HEK293 (cell line): Measurements from ENCODE around the gene ESR1.

Experiments
- CTCF ChIA-PET: fragments of 350-600 bp; formaldehyde crosslinking; extraction: SDS; loops from one replicate; lab custom pipeline; 2021; ENCODE audit warnings: antibody characterized with exemption; lab: Yijun Ruan, JAX
- POLR2A ChIA-PET: fragments of 300-600 bp; formaldehyde crosslinking; extraction: SDS; loops from one replicate; lab custom pipeline; 2020; ENCODE audit warnings: antibody characterized with exemption, inconsistent platforms; lab: Yijun Ruan, JAX
- H3K27ac ChIP-seq: fragments of 200-500 bp; sonication (Bioruptor generic); 2 replicates; pipeline ENCODE4 v1.5.1; 2014; ENCODE audit warnings: low read depth, low read length, control low read depth, inconsistent platforms; ENCODE audit errors: extremely low read depth
- H3K36me3 ChIP-seq, 2 experiments: fragments of 200-500 bp in 1 of 2; sonication (Bioruptor generic) in 1 of 2; 1 replicate in 1 of 2; 2 replicates in 1 of 2; pipeline ENCODE4 v1.5.1; 2014 to 2017; ENCODE audit warnings: inconsistent platforms in 2 of 2, low read length in 2 of 2; ENCODE audit not compliant: control insufficient read depth in 2 of 2, insufficient read depth in 1 of 2
- H3K4me1 ChIP-seq: fragments of 200-500 bp; sonication (Bioruptor generic); 2 replicates; pipeline ENCODE4 v1.5.1; 2014; ENCODE audit warnings: mild to moderate bottlenecking, low read length, inconsistent platforms; ENCODE audit not compliant: control insufficient read depth, insufficient read depth
- H3K4me3 ChIP-seq: 2 replicates; pipeline ENCODE4 v1.5.1; 2011; ENCODE audit warnings: low read depth, mild to moderate bottlenecking, control low read depth, low read length, moderate library complexity
- H3K9me3 ChIP-seq: fragments of 200-500 bp; sonication (Bioruptor generic); 2 replicates; pipeline ENCODE4 v1.5.1; 2014; ENCODE audit warnings: low read depth, low read length, inconsistent platforms; ENCODE audit not compliant: control insufficient read depth, insufficient read depth
- BCL11A ChIP-seq: fragments of 450-650 bp; formaldehyde crosslinking; IDR thresholded peaks from 2 replicates; pipeline ENCODE4 v1.5.1; 2016; ENCODE audit warnings: low read depth, missing biosample characterization, missing genetic modification characterization
- HOXA7 ChIP-seq: sonication (generic); formaldehyde crosslinking; IDR thresholded peaks from 2 replicates; pipeline ENCODE4 v1.8.1; 2022; ENCODE audit warnings: missing genetic modification reagents, borderline replicate concordance
- IKZF3 ChIP-seq: fragments of 450-650 bp; IDR thresholded peaks from 2 replicates; pipeline ENCODE4 v1.5.0; 2018; ENCODE audit warnings: missing biosample characterization, mild to moderate bottlenecking, missing genetic modification characterization, moderate library complexity
- KLF8 ChIP-seq: fragments of 450-650 bp; formaldehyde crosslinking; IDR thresholded peaks from 2 replicates; pipeline ENCODE4 v1.5.1; 2016; ENCODE audit warnings: missing biosample characterization, missing genetic modification characterization
- OSR2 ChIP-seq: fragments of 450-650 bp; formaldehyde crosslinking; IDR thresholded peaks from 2 replicates; pipeline ENCODE4 v1.5.1; 2016; ENCODE audit warnings: missing biosample characterization, missing genetic modification characterization
- OVOL3 ChIP-seq: fragments of 450-650 bp; formaldehyde crosslinking; IDR thresholded peaks from 2 replicates; pipeline ENCODE4 v1.5.1; 2016; ENCODE audit warnings: missing biosample characterization, missing genetic modification characterization
- PRDM1 ChIP-seq: fragments of 450-650 bp; formaldehyde crosslinking; IDR thresholded peaks from 2 replicates; pipeline ENCODE4; 2016; ENCODE audit warnings: missing biosample characterization, missing genetic modification characterization
- REPIN1 ChIP-seq: fragments of 450-650 bp; formaldehyde crosslinking; IDR thresholded peaks from 2 replicates; pipeline ENCODE4 v1.5.1; 2017; ENCODE audit warnings: missing biosample characterization, missing genetic modification characterization, low read depth
- SALL2 ChIP-seq: fragments of 450-650 bp; formaldehyde crosslinking; IDR thresholded peaks from 2 replicates; pipeline ENCODE4 v1.5.0; 2017; ENCODE audit warnings: missing biosample characterization, mild to moderate bottlenecking, missing genetic modification characterization, borderline replicate concordance
- SCRT1 ChIP-seq: fragments of 450-650 bp; formaldehyde crosslinking; IDR thresholded peaks from 2 replicates; pipeline ENCODE4 v1.5.1; 2016; ENCODE audit warnings: missing biosample characterization, missing genetic modification characterization, borderline replicate concordance
- SETDB1 ChIP-seq: IDR thresholded peaks from one replicate; pipeline ENCODE4 v1.6.1; 2017; ENCODE audit warnings: mild to moderate bottlenecking, low read length, moderate library complexity, mixed read lengths; ENCODE audit not compliant: insufficient read length
- TRIM28 ChIP-seq: IDR thresholded peaks from 2 replicates; pipeline ENCODE4 v1.6.1; 2011; ENCODE audit warnings: low read length, control low read depth, borderline replicate concordance
- ZBTB1 ChIP-seq: fragments of 450-650 bp; formaldehyde crosslinking; IDR thresholded peaks from 2 replicates; pipeline ENCODE4 v1.5.1; 2016; ENCODE audit warnings: missing biosample characterization, missing genetic modification characterization
- ZNF112 ChIP-seq: fragments of 450-650 bp; formaldehyde crosslinking; IDR thresholded peaks from 2 replicates; pipeline ENCODE4 v1.5.0; 2017; ENCODE audit warnings: missing biosample characterization, missing genetic modification characterization
- ZNF311 ChIP-seq: fragments of 450-650 bp; formaldehyde crosslinking; IDR thresholded peaks from 2 replicates; pipeline ENCODE4 v1.5.1; 2017; ENCODE audit warnings: missing biosample characterization, missing genetic modification characterization, borderline replicate concordance
- ZNF350 ChIP-seq: fragments of 450-650 bp; formaldehyde crosslinking; IDR thresholded peaks from 2 replicates; pipeline ENCODE4 v1.5.0; 2017; ENCODE audit warnings: missing biosample characterization, mild to moderate bottlenecking, missing genetic modification characterization
- ZNF416 ChIP-seq: fragments of 450-650 bp; formaldehyde crosslinking; IDR thresholded peaks from 2 replicates; pipeline ENCODE4 v1.5.1; 2016; ENCODE audit warnings: missing biosample characterization, missing genetic modification characterization
- ZNF48 ChIP-seq: fragments of 450-650 bp; formaldehyde crosslinking; IDR thresholded peaks from 2 replicates; pipeline ENCODE4 v1.5.1; 2016; ENCODE audit warnings: missing biosample characterization, missing genetic modification characterization
- ZNF558 ChIP-seq: fragments of 450-650 bp; formaldehyde crosslinking; IDR thresholded peaks from 2 replicates; pipeline ENCODE4 v1.5.1; 2016; ENCODE audit warnings: missing biosample characterization, missing genetic modification characterization
- ZSCAN30 ChIP-seq: fragments of 450-650 bp; IDR thresholded peaks from 2 replicates; pipeline ENCODE4 v1.5.1; 2018; ENCODE audit warnings: missing biosample characterization, mild to moderate bottlenecking, missing genetic modification characterization, moderate library complexity
- TF ChIP-seq, protein P1 (sequence below): fragments of 450-650 bp; formaldehyde crosslinking; IDR thresholded peaks from 2 replicates; pipeline ENCODE4 v1.5.1; 2017; ENCODE audit warnings: missing biosample characterization, missing genetic modification characterization
- TF ChIP-seq, protein P2 (sequence below): fragments of 450-650 bp; formaldehyde crosslinking; IDR thresholded peaks from 2 replicates; pipeline ENCODE4 v1.5.1; 2016; ENCODE audit warnings: missing biosample characterization, missing genetic modification characterization
- TF ChIP-seq, protein P3 (sequence below): fragments of 450-650 bp; formaldehyde crosslinking; optimal IDR thresholded peaks from 2 replicates; pipeline ENCODE3; 2016; ENCODE audit warnings: missing biosample characterization, mild to moderate bottlenecking, missing genetic modification characterization

The ESR1 gene

DNA sequence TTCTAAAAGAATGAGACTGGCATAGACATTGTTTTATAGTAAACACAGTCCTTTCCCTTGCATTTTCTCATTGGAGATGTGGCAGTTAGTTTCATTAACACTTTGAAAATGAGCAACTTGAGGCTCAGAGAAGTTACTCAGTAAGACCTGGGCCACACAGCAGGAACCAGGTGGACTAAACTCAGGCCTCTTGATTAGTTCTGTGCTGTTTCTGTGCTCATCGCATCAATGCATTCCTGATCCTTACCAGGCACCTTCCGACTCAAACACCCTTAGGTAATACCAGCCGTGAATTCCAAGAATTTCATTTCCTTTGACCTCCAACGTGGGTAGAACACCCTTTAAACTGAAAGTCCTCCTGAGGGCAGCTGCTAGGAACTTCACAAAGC is 362.8 kb downstream of the ESR1 start:
- Histone ChIP-seq H3K4me1 (no peaks in the 10 kb centered on the region), H3K4me3 (no peak overlapping the region), H3K27ac (no peak overlapping the region), H3K36me3 (peaks cover 0 to 9% of the 10 kb centered on the region in 2 experiments; a peak in 1 of 3 replicates), H3K9me3 (no peaks in the 10 kb centered on the region)
- ChIA-PET CTCF (interaction anchor here (0.6 kb wide), 1 partner anchor 149 kb away, joined by 3 read pairs; no protein-coding TSS in a partner anchor), POLR2A (no interaction called here)
- TF ChIP-seq BCL11A (tag by site-specific recombination), result no peak
- TF ChIP-seq REPIN1 (tag by site-specific recombination), result no peak
- TF ChIP-seq ZNF416 (tag by site-specific recombination), result no peak
- TF ChIP-seq ZNF311, result no peak
- TF ChIP-seq, protein P1, sequence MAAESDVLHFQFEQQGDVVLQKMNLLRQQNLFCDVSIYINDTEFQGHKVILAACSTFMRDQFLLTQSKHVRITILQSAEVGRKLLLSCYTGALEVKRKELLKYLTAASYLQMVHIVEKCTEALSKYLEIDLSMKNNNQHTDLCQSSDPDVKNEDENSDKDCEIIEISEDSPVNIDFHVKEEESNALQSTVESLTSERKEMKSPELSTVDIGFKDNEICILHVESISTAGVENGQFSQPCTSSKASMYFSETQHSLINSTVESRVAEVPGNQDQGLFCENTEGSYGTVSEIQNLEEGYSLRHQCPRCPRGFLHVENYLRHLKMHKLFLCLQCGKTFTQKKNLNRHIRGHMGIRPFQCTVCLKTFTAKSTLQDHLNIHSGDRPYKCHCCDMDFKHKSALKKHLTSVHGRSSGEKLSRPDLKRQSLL (tag by site-specific recombination), result no peak
- no peak for TF ChIP-seq SALL2 (tag by site-specific recombination)
- no peak for TF ChIP-seq ZNF48 (tag by site-specific recombination)
- TF ChIP-seq KLF8 (tag by site-specific recombination), result no peak
- TF ChIP-seq OVOL3 (tag by site-specific recombination), result no peak
- no peak for TF ChIP-seq ZNF112 (tag by site-specific recombination)

DNA sequence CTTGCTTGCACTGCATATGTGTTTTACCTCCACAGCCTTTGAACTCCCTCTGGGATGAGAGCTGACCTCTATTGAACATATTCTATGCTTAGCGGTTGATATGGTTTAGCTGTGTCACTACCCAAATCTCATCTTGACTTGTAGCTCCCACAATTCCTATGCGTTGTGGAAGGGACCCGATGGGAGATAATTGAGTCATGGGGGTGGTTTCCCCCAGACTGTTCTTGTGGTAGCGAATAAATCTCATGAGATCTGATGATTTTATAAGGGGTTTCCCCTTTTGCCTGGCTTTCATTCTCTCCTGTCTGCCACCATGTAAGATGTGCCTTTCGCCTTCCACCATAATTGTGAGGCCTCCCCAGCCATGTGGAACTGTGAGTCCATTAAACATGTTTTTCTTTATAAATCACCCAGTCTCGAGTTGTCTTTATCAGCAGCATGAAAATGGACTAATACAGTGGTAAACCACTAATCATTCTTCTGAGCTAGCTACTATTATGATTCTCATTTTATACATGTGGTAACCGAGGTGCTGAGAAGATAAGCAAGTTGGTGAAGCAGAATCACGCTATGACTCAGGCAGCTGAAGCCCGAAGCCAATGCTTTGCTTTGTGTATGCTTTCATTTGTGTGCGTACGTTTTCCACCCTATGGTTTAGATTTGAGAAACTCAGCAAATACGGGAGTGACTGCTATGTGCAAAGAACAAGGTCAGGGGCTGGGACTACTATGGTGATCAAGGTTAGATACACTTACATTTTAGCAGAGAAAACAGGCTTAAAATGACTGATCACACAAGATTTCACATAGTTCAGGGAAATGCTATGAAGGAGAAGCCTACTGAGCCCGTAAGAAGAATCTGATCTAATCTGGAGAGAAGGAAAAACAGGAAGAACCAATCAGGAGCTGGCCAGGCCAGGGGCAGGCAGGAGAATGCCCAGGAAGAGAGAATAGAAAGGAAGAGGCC is 363.5 kb downstream of the ESR1 start:
- CTCF ChIA-PET, result interaction anchor here (0.6 kb wide), 1 partner anchor 148 kb away, joined by 3 read pairs; no protein-coding TSS in a partner anchor
- Histone ChIP-seq H3K36me3 (peaks cover 0 to 12% of the 10 kb centered on the region in 2 experiments; a peak in 1 of 3 replicates), H3K9me3 (no peaks in the 10 kb centered on the region)
- peak; percentile 28; the same call in 1 of the 2 replicates for TF ChIP-seq TRIM28
- no peak for TF ChIP-seq PRDM1 (tag by site-specific recombination)
- TF ChIP-seq ZBTB1, result no peak
- peak; percentile 59 for TF ChIP-seq SETDB1
- TF ChIP-seq, all 188 proteins: peak for 2
- Histone ChIP-seq H3K27ac (no peak overlapping the region), H3K4me1 (no peaks in the 10 kb centered on the region), H3K4me3 (no peak overlapping the region)
- POLR2A ChIA-PET, result no interaction called here

DNA sequence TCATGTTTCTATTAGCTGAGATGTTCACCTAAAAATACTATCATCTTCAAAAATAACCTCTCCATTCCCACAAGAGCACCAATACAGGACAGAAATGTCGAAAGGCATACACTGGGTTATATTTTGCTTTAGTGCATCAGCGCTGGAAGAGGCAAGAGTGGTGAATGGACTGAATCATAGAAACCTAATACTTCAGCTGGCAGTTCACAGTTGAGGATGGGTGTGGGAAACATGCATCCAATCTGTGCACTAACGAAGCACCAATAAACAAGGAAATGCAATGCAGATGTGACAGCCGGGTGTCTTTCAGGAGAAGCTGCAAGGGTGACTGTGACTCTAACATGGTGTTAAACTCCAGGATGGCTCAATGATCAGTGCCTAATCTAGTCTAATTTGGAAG is 365.8 kb downstream of the ESR1 start:
- ChIA-PET CTCF (interaction anchor here (0.9 to 1.4 kb wide), 3 partner anchors 14 to 408 kb away, joined by 3 to 8 read pairs (median 4); no protein-coding TSS in a partner anchor), POLR2A (no interaction called here)
- peaks cover 0 to 17% of the 10 kb centered on the region in 2 experiments; a peak in 1 of 3 replicates for H3K36me3 ChIP-seq
- H3K4me3 ChIP-seq, result no peak overlapping the region
- no peaks in the 10 kb centered on the region for H3K9me3 ChIP-seq
- no peaks in the 10 kb centered on the region for H3K4me1 ChIP-seq
- no peak for TF ChIP-seq HOXA7
- no peak for TF ChIP-seq OSR2 (tag by site-specific recombination)
- TF ChIP-seq, all 188 proteins: peak for 0
- H3K27ac ChIP-seq, result no peak overlapping the region

DNA sequence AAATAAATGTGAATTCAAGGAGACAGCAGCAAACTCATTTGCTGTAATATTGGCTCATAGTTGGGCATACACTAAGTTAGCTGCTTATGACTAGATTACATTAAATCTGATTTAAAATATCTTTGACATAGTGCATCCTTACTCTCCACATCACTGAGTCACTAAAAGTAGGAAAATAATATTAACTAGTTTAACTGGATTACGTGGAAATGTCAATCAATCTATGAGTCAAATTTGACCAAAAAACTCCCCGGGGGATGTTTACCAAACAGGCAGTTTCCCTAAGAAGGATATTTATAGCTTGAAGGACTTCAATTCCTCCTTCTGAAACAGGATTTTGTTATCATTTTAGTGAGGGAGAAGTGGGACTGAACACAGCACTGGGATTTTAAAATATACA is 366.5 kb downstream of the ESR1 start:
- peaks cover 0 to 17% of the 10 kb centered on the region in 2 experiments; a peak in 1 of 3 replicates for H3K36me3 ChIP-seq
- ChIA-PET POLR2A (no interaction called here), CTCF (interaction anchor here (0.6 to 1.4 kb wide), 4 partner anchors 14 to 409 kb away, joined by 3 to 8 read pairs (median 4); no protein-coding TSS in a partner anchor)
- no peak overlapping the region for H3K4me3 ChIP-seq
- no peaks in the 10 kb centered on the region for H3K4me1 ChIP-seq
- no peaks in the 10 kb centered on the region for H3K9me3 ChIP-seq
- no peak overlapping the region for H3K27ac ChIP-seq
- TF ChIP-seq, protein P2, sequence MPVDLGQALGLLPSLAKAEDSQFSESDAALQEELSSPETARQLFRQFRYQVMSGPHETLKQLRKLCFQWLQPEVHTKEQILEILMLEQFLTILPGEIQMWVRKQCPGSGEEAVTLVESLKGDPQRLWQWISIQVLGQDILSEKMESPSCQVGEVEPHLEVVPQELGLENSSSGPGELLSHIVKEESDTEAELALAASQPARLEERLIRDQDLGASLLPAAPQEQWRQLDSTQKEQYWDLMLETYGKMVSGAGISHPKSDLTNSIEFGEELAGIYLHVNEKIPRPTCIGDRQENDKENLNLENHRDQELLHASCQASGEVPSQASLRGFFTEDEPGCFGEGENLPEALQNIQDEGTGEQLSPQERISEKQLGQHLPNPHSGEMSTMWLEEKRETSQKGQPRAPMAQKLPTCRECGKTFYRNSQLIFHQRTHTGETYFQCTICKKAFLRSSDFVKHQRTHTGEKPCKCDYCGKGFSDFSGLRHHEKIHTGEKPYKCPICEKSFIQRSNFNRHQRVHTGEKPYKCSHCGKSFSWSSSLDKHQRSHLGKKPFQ (tag by site-specific recombination), result no peak
- TF ChIP-seq IKZF3 (tag by site-specific recombination), result no peak
- no peak for TF ChIP-seq SCRT1 (tag by site-specific recombination)
- TF ChIP-seq REPIN1 (tag by site-specific recombination), result no peak
- TF ChIP-seq, protein P3, sequence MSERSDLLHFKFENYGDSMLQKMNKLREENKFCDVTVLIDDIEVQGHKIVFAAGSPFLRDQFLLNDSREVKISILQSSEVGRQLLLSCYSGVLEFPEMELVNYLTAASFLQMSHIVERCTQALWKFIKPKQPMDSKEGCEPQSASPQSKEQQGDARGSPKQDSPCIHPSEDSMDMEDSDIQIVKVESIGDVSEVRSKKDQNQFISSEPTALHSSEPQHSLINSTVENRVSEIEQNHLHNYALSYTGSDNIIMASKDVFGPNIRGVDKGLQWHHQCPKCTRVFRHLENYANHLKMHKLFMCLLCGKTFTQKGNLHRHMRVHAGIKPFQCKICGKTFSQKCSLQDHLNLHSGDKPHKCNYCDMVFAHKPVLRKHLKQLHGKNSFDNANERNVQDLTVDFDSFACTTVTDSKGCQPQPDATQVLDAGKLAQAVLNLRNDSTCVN (tag by site-specific recombination), result no peak
- TF ChIP-seq ZNF558, result no peak
- no peak for TF ChIP-seq ZNF350 (tag by site-specific recombination)
- TF ChIP-seq ZSCAN30, result no peak
